ENCODE data around the gene KCNH1. TPM values are rescaled to one million over a fixed set of nuclear protein-coding genes. Genes with fewer than 3 reads are reported as not detected.

The KCNH1 gene
- total and polyA plus RNA-seq, 10 donors = not detected

DNA sequence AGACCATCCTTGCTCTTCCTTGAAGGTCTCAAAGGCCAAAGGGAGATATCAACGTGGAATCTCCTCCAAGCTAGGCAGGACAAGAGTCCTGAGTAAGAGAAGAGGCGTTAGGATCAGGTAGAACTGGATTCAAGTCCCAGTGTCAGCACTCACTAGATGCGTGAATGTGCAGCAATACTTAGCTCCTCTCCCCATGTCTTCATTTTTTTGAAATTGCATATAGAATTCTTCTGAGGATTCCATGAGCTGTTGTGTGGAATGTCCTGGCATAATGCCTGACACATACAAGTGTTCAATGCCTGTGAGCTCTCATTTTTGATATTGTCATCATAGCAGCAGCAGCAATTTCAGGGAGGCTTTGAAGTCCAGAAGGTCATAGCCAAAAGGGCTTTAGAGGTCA, 333.2 kb downstream of the KCNH1 start:
- 45 to 69% (median 65%) methylated on average over 3 of the region's 3 CpGs for WGBS, 5 donors
- intact Hi-C loops (cut with DNase I; ENCODE audit: low total_unique reads) = no loop called here
- Histone ChIP-seq H3K27ac (no peak overlapping the region), H3K4me3 (no peak overlapping the region), H3K27me3 (replicated peaks in 1 of 7) (peaks cover 0 to 21% (median 0%) of the 10 kb centered on the region in 7 donors), H3K4me1 (no peaks in the 10 kb centered on the region), H3K36me3 (no peaks in the 10 kb centered on the region), H3K9me3 (no peaks in the 10 kb centered on the region)
- TF ChIP-seq, protein P1, sequence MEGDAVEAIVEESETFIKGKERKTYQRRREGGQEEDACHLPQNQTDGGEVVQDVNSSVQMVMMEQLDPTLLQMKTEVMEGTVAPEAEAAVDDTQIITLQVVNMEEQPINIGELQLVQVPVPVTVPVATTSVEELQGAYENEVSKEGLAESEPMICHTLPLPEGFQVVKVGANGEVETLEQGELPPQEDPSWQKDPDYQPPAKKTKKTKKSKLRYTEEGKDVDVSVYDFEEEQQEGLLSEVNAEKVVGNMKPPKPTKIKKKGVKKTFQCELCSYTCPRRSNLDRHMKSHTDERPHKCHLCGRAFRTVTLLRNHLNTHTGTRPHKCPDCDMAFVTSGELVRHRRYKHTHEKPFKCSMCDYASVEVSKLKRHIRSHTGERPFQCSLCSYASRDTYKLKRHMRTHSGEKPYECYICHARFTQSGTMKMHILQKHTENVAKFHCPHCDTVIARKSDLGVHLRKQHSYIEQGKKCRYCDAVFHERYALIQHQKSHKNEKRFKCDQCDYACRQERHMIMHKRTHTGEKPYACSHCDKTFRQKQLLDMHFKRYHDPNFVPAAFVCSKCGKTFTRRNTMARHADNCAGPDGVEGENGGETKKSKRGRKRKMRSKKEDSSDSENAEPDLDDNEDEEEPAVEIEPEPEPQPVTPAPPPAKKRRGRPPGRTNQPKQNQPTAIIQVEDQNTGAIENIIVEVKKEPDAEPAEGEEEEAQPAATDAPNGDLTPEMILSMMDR (IDR thresholded peaks at IDR 0.05 in 8 of 11, conservative IDR thresholded peaks at IDR 0.05 in 3 of 11) = no peak
- TF ChIP-seq POLR2A (IDR thresholded peaks at IDR 0.05) (no peak), POLR2AphosphoS5 (IDR thresholded peaks at IDR 0.05) (no peak)
- DNase-seq = no peak

DNA sequence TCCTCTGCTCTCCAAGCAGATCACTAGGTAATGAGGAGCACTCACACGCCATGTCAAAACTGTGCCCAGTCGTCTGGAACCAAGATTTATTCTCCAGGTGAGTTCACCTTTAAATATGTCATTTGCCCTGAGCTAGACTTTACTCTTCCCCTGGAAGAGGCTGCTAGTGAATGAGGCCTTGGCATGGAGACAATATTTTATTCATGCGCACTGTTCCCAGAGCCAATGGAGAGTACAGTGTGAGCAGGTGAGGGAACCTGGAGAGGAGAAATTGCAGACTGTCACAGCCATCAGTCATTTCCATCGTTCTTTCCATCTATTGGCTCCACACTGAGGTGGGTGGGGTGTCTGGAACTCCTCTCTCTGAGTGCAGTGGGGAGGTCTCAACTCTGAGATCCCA, 333.6 kb downstream of the KCNH1 start:
- intact Hi-C loops (cut with DNase I; ENCODE audit: low total_unique reads) = no loop called here
- H3K9me3 ChIP-seq = no peaks in the 10 kb centered on the region
- TF ChIP-seq, protein P1 (IDR thresholded peaks at IDR 0.05 in 8 of 11, conservative IDR thresholded peaks at IDR 0.05 in 3 of 11) = no peak
- TF ChIP-seq POLR2AphosphoS5 (IDR thresholded peaks at IDR 0.05) (no peak), POLR2A (IDR thresholded peaks at IDR 0.05) (no peak)
- no peaks in the 10 kb centered on the region for H3K4me1 ChIP-seq
- no peak for DNase-seq
- no peak overlapping the region for H3K4me3 ChIP-seq
- peaks cover 0 to 21% (median 0%) of the 10 kb centered on the region in 7 donors for H3K27me3 ChIP-seq (replicated peaks in 1 of 7)
- 56 to 80% (median 59%) methylated on average over 4 of the region's 4 CpGs for WGBS, 5 donors
- H3K27ac ChIP-seq = no peak overlapping the region
- no peaks in the 10 kb centered on the region for H3K36me3 ChIP-seq

DNA sequence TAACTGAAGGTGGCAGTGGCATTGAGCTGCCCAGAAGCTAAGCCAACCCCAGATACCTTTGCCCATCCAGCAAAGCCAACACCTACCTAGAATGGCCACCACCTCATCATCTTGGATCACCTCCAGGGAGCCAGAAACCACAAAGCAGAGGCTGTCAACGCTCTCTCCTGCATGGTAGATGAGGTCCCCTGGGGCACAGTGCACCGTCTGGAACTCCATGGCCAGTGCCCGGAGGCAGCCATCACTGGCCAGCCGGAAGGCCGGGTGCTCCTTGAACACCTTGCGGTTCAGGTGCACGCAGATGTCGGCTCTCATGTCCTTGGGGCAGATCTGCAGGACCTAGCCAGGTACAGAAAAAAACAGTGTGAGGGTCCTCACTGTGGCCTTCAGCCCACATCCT, 336.5 kb downstream of the KCNH1 start:
- DNase-seq = no peak
- TF ChIP-seq POLR2AphosphoS5 (IDR thresholded peaks at IDR 0.05) (no peak), POLR2A (IDR thresholded peaks at IDR 0.05) (no peak)
- TF ChIP-seq, protein P1 (IDR thresholded peaks at IDR 0.05 in 8 of 11, conservative IDR thresholded peaks at IDR 0.05 in 3 of 11) = no peak
- H3K27me3 ChIP-seq (replicated peaks in 1 of 7) = peaks cover 0 to 11% (median 0%) of the 10 kb centered on the region in 7 donors
- H3K4me3 ChIP-seq = no peak overlapping the region
- intact Hi-C loops (cut with DNase I; ENCODE audit: low total_unique reads) = no loop called here
- WGBS, 5 donors = 83 to 97% (median 89%) methylated on average over 6 to 8 of the region's 8 CpGs
- H3K9me3 ChIP-seq = no peaks in the 10 kb centered on the region
- no peaks in the 10 kb centered on the region for H3K36me3 ChIP-seq
- no peak overlapping the region for H3K27ac ChIP-seq
- no peaks in the 10 kb centered on the region for H3K4me1 ChIP-seq

DNA sequence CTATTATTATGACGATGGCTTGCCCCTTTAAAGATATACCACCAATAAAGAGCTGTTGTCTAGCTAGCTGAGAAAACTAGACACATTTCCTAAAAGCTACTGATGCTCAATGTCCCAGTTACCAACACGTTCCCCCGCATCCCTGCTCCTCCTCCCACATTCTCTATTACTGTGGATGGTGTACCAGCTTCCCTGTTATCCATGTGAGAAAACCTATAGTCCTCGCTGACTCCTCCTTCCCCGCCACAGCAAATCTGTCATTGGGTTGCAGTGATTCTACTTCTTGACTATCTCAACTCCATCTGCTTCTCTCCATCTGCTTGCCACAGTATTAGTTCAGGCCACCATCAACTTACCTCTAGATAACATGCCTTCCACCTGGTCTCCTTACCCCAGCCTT, 337.5 kb downstream of the KCNH1 start:
- intact Hi-C loops (cut with DNase I; ENCODE audit: low total_unique reads) = no loop called here
- Histone ChIP-seq H3K36me3 (no peaks in the 10 kb centered on the region), H3K27me3 (replicated peaks in 1 of 7) (peaks cover 0 to 9% (median 0%) of the 10 kb centered on the region in 7 donors), H3K27ac (no peak overlapping the region), H3K4me1 (no peaks in the 10 kb centered on the region), H3K9me3 (no peaks in the 10 kb centered on the region), H3K4me3 (no peak overlapping the region)
- 82 to 92% (median 89%) methylated on average over 5 of the region's 5 CpGs for whole genome bisulfite sequencing, 5 donors
- no peak for TF ChIP-seq POLR2A (IDR thresholded peaks at IDR 0.05)
- TF ChIP-seq, protein P1 (IDR thresholded peaks at IDR 0.05 in 8 of 11, conservative IDR thresholded peaks at IDR 0.05 in 3 of 11) = no peak
- TF ChIP-seq POLR2AphosphoS5 (IDR thresholded peaks at IDR 0.05) = no peak
- no peak for DNase-seq
